NT2/D1 (cell line): ENCODE data around the gene MITF.

ENCODE experiments used
- DNase-seq: peaks from one replicate; pipeline ENCODE4 v3.0.0-alpha.2; 2011; ENCODE audit warnings: low read depth, low spot score
- H3K27me3 ChIP-seq: 2 replicates; pipeline ENCODE4 v1.6.0; 2011; ENCODE audit warnings: mild to moderate bottlenecking; ENCODE audit not compliant: insufficient read length, insufficient read depth
- H3K36me3 ChIP-seq: 2 replicates; pipeline ENCODE4 v1.6.1; 2011; ENCODE audit warnings: mild to moderate bottlenecking, low read length, mixed read lengths; ENCODE audit not compliant: insufficient read depth, insufficient read length
- H3K4me1 ChIP-seq: 2 replicates; pipeline ENCODE4 v1.5.1; 2011; ENCODE audit not compliant: insufficient read depth, insufficient read length
- H3K4me3 ChIP-seq: 2 replicates; pipeline ENCODE4 v1.5.1; 2011; ENCODE audit warnings: low read depth; ENCODE audit not compliant: insufficient read length
- H3K9ac ChIP-seq: 2 replicates; pipeline ENCODE4 v1.6.0; 2011; ENCODE audit warnings: low read depth; ENCODE audit not compliant: insufficient read length
- H3K9me3 ChIP-seq: 2 replicates; pipeline ENCODE4 v1.5.1; 2011; ENCODE audit warnings: mild to moderate bottlenecking, low read length; ENCODE audit not compliant: insufficient read depth
- SUZ12 ChIP-seq: IDR thresholded peaks from 2 replicates; pipeline ENCODE4 v1.6.1; 2011; ENCODE audit not compliant: insufficient read length, insufficient read depth; ENCODE audit errors: extremely low read depth
- YY1 ChIP-seq: IDR thresholded peaks from 2 replicates; pipeline ENCODE4 v1.6.1; 2011; ENCODE audit not compliant: insufficient read length, insufficient read depth
- ZNF274 ChIP-seq: IDR thresholded peaks from 2 replicates; pipeline ENCODE4 v1.6.1; 2011; ENCODE audit warnings: mild to moderate bottlenecking, low read depth, low read length

Gene MITF

DNA sequence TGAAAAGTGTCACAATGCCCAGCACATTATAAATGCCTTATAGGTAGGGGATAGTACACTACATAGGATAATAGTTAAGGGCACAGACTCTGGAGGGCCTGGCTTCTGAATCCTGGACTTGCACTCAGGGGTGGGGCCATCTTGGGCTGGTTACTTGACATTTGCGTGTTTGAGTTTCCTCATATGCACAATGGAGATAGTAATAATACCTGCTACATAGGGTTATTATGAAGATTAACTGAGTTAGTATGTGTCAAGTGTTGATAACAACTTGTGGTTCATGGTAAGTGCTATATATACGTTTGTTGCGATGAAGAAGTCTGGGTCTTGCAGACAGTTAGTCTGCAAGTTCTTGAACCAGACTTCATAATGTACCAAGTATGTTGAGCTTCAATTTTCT lies 37.0 kb downstream of the MITF start:
- H3K4me3 ChIP-seq = no peak overlapping the region
- no peak for DNase-seq
- no peaks in the 10 kb centered on the region for H3K27me3 ChIP-seq
- no peaks in the 10 kb centered on the region for H3K9me3 ChIP-seq
- H3K9ac ChIP-seq = no peak overlapping the region
- H3K36me3 ChIP-seq = no peaks in the 10 kb centered on the region
- H3K4me1 ChIP-seq = no peaks in the 10 kb centered on the region
- TF ChIP-seq YY1 (no peak), SUZ12 (no peak), ZNF274 (no peak)

DNA sequence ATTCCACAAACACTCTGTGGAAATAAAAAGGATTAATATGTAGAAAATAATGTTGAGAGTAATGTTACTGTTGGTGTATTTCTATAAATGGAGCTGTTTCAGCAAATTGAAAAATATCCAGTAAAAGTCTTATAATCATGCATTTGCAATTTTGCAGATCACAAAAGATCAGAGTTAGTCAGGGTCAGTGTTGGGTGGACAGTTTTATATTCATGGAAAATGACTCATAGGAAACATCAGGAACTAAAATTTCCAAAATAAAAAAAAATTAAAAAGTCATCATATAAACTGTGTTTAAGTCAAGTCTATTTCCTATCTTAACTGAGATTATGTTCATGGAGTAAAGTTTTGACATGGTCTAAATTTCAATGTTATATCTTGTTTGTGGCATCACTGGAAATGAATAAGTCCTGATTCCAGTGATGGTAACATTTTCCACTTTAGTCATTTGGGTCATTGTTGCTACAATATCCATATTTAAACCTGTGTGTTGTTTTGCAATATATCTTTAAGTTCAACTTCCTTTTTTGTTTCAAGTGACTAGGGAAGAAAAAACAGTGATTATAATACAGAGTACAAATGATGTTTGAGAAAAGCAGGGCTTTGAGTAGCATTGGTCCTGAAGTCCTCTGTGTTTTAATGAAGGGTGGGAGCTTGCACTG lies 37.8 kb downstream of the MITF start:
- no peak overlapping the region for H3K9ac ChIP-seq
- no peak for DNase-seq
- TF ChIP-seq ZNF274 (no peak), SUZ12 (no peak), YY1 (no peak)
- H3K4me3 ChIP-seq = no peak overlapping the region
- H3K9me3 ChIP-seq = no peaks in the 10 kb centered on the region
- H3K27me3 ChIP-seq = no peaks in the 10 kb centered on the region
- H3K36me3 ChIP-seq = no peaks in the 10 kb centered on the region
- no peaks in the 10 kb centered on the region for H3K4me1 ChIP-seq

DNA sequence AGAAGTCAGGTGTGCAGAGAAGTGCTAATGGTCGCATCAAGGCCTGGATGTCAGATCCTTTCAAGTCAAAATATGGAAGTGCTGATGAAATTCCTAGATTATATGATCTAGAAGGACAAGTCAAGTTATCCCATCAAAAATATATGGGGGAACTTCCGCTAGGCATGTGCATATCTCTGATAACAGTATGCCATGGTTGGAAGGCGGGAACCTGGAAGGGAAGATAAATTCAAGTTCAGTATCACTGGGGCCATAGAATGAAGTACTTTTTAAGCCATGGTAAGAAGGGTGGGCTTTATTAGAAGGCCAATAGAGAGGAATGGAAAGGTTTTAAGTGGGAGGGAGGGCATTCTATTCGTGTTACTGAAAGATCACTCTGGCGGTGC lies 38.3 kb downstream of the MITF start:
- Histone ChIP-seq H3K4me1 (no peaks in the 10 kb centered on the region), H3K4me3 (no peak overlapping the region)

GRCh38 chr3:69781593-69781992 lies 42.3 kb downstream of the MITF start:
- DNase-seq = no peak
- TF ChIP-seq ZNF274 = no peak
- TF ChIP-seq YY1 = no peak
- TF ChIP-seq SUZ12 = no peak

More for the DNA sequence above, 38.3 kb downstream of the MITF start:
- Histone ChIP-seq H3K27me3 (no peaks in the 10 kb centered on the region), H3K9me3 (no peaks in the 10 kb centered on the region), H3K36me3 (no peaks in the 10 kb centered on the region), H3K9ac (no peak overlapping the region)
- no peak for TF ChIP-seq YY1
- no peak for TF ChIP-seq ZNF274
- TF ChIP-seq SUZ12 = no peak
- no peak for DNase-seq

DNA sequence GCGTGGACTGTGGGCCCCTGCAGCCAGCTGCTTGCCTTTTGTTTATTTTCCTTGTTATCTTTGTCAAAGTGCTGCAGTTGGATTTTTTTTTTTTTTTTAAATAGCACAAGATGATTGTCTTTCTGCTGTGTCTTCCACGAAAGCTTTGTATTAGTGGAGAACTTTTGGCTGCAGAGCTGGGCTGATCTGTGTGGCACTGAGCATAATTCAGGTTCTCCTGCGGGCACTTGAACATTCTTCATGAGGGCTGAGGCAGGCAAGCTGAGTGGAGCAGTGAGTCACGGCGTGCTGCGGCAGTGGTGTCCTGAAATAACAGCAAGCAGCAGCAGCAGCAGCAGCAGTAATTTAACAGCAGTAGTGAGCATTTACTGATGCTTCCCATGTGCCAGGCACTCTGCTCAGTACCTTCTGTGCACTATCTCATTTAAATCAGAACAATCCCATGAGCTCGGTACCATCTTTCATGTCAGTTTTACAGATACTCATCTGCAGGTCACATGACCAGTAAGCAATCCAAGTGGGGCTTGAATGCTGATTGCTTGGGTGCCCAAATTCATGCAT lies 45.8 kb downstream of the MITF start:
- H3K9me3 ChIP-seq = no peaks in the 10 kb centered on the region
- H3K36me3 ChIP-seq = no peaks in the 10 kb centered on the region
- no peak overlapping the region for H3K9ac ChIP-seq
- no peak for TF ChIP-seq YY1
- TF ChIP-seq ZNF274 = no peak
- TF ChIP-seq SUZ12 = no peak
- H3K27me3 ChIP-seq = no peaks in the 10 kb centered on the region
- DNase-seq = no peak
- H3K4me3 ChIP-seq = no peak overlapping the region
- no peaks in the 10 kb centered on the region for H3K4me1 ChIP-seq

More at GRCh38 chr3:69781593-69781992, 42.3 kb downstream of the MITF start:
- Histone ChIP-seq H3K9ac (no peak overlapping the region), H3K4me1 (no peaks in the 10 kb centered on the region), H3K27me3 (no peaks in the 10 kb centered on the region), H3K9me3 (no peaks in the 10 kb centered on the region), H3K36me3 (no peaks in the 10 kb centered on the region), H3K4me3 (no peak overlapping the region)

- no peak overlapping the region for H3K9ac ChIP-seq
- H3K4me3 ChIP-seq = no peak overlapping the region
- no peaks in the 10 kb centered on the region for H3K36me3 ChIP-seq
- no peak for TF ChIP-seq SUZ12
- no peak for TF ChIP-seq ZNF274
- TF ChIP-seq YY1 = no peak
- DNase-seq = no peak
- no peaks in the 10 kb centered on the region for H3K4me1 ChIP-seq
- no peaks in the 10 kb centered on the region for H3K27me3 ChIP-seq
- no peaks in the 10 kb centered on the region for H3K9me3 ChIP-seq
Measured at GRCh38 chr3:69785769-69786320, 46.6 kb downstream of the MITF start.

DNA sequence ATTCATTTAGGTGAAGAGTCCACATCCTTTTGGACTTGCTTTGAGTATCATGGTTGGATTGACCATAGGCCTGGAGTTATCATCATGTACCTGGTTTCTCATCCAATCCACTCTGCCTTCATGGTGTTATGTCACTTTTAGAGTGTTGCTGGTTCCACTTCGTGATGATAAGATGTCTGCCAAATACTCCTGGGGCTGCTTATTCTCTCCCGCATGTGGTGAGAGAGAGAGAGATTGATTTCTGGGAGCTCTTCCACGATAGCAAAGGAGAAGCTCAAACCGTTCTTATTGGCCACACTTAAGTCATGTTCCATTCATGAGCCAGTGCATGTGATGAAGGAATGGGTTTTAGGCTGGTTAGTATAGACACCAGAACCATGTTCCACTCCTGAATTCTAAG lies 47.6 kb downstream of the MITF start:
- Histone ChIP-seq H3K4me1 (no peaks in the 10 kb centered on the region), H3K4me3 (no peak overlapping the region), H3K36me3 (no peaks in the 10 kb centered on the region), H3K9me3 (no peaks in the 10 kb centered on the region), H3K9ac (no peak overlapping the region), H3K27me3 (no peaks in the 10 kb centered on the region)
- TF ChIP-seq YY1 (no peak), SUZ12 (no peak), ZNF274 (no peak)
- DNase-seq = no peak
